SU-DHL-6 (cell line): ENCODE results near the gene PTH1R.

Experiments
- H2AFZ ChIP-seq: fragments of 200-600 bp; sonication (generic); 2 replicates; pipeline ENCODE4 v1.6.1; 2014; ENCODE audit warnings: low read depth, mild to moderate bottlenecking, moderate library complexity, mixed read lengths, antibody characterized with exemption, low read length; ENCODE audit not compliant: severe bottlenecking
- H3F3A ChIP-seq: fragments of 200-600 bp; shearing (Covaris generic); 2 replicates; pipeline ENCODE4 v1.6.0; 2016; ENCODE audit warnings: antibody characterized with exemption, mild to moderate bottlenecking; ENCODE audit not compliant: insufficient read depth
- H3K27ac ChIP-seq: fragments of 200-600 bp; sonication (generic); 2 replicates; pipeline ENCODE4 v1.5.1; 2016; ENCODE audit warnings: low read depth, mild to moderate bottlenecking, low read length, moderate library complexity, mixed read lengths
- H3K27me3 ChIP-seq: fragments of 200-600 bp; sonication (generic), shearing (Covaris generic); 2 replicates; pipeline ENCODE4 v1.6.0; 2014; ENCODE audit warnings: mild to moderate bottlenecking, low read length
- H3K36me3 ChIP-seq: fragments of 200-600 bp; sonication (generic); 2 replicates; pipeline ENCODE4 v1.6.1; 2014; ENCODE audit warnings: mild to moderate bottlenecking, low read length, mixed read lengths
- H3K4me2 ChIP-seq: fragments of 300-600, 200-600 bp; shearing (Covaris generic), sonication (generic); 2 replicates; pipeline ENCODE4 v1.6.0; 2014; ENCODE audit warnings: low read length, low read depth, mild to moderate bottlenecking; ENCODE audit not compliant: poor library complexity, severe bottlenecking
- H3K4me3 ChIP-seq: fragments of 200-600 bp; sonication (generic); 2 replicates; pipeline ENCODE4 v1.5.1; 2014; ENCODE audit warnings: antibody characterized with exemption, low read length, mild to moderate bottlenecking, mixed read lengths; ENCODE audit not compliant: insufficient read depth, poor library complexity, severe bottlenecking
- H3K79me2 ChIP-seq: fragments of 200-600 bp; sonication (generic); 2 replicates; pipeline ENCODE4 v1.6.1; 2014; ENCODE audit warnings: mild to moderate bottlenecking, low read length, moderate library complexity; ENCODE audit not compliant: insufficient read depth
- H3K9ac ChIP-seq: fragments of 200-600 bp; sonication (generic); 2 replicates; pipeline ENCODE4 v1.7.0; 2014; ENCODE audit warnings: mild to moderate bottlenecking, low read length
- H3K9me2 ChIP-seq: fragments of 200-600 bp; sonication (generic); replicated peaks from 2 replicates; pipeline ENCODE4 v1.6.1; 2014; ENCODE audit warnings: low read length; ENCODE audit not compliant: insufficient read depth
- H3K9me3 ChIP-seq: fragments of 200-600 bp; sonication (generic); 2 replicates; pipeline ENCODE4 v1.6.1; 2014; ENCODE audit warnings: low read length, mixed read lengths; ENCODE audit not compliant: insufficient read depth
- H4K20me1 ChIP-seq: fragments of 200-600 bp; sonication (generic); 2 replicates; pipeline ENCODE4 v1.6.1; 2014; ENCODE audit warnings: low read depth, mild to moderate bottlenecking, antibody characterized with exemption, low read length, moderate library complexity, mixed read lengths
- EZH2phosphoT487 ChIP-seq: fragments of 200-600 bp; sonication (generic), shearing (Covaris generic); conservative IDR thresholded peaks from 2 replicates; pipeline ENCODE4 v1.6.1; 2018; ENCODE audit warnings: mild to moderate bottlenecking, antibody characterized with exemption, low read length, moderate library complexity, mixed read lengths
- TF ChIP-seq, protein P1 (sequence below): fragments of 200-600 bp; sonication (generic); IDR thresholded peaks from one replicate; pipeline ENCODE4 v1.5.1; 2017; ENCODE audit warnings: antibody characterized with exemption, mild to moderate bottlenecking, low read length, moderate library complexity; ENCODE audit not compliant: insufficient read depth, poor library complexity, severe bottlenecking

PTH1R gene

DNA sequence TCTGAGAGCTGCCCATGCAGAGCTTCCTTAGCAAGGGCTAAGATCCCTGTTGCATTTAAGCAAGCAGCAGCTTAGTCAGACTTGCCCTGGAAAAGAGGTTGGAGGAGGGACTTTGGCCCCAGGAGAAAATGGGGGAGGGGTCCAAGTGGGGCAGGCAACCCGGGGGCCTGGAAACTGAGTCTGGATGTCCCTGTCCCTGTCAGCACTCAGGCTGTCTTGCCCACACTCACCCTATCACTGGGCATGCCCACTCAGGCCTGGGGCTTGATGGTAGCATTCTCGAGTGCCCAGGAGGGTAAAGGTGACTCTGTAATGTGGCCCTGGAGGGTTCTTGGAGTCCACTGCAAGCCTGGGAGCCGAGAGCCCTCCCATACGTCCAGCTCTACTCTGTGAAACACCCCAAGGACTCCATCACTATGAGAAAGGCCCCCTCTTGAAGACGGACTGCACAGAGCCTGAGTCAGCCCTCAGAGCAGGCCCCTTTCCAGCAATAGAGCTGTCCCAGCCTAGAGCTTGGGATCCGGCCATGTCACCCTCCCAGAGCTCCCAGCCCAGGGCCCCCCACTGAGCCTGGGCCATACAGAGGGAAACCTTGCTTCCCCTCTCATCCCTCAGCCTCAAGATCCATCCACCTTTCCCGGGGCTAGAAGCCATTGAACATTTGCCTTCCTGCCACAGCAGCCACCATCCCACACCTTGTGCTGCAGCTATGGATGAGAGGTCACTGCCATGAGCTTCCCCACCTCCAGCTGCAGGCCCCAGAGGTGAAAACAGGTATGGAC lies 27.6 kb upstream of the PTH1R start:
- Histone ChIP-seq H4K20me1 (no peaks in the 10 kb centered on the region), H2AFZ (no peak overlapping the region), H3K9me3 (no peaks in the 10 kb centered on the region), H3K9ac (no peak overlapping the region), H3K4me2 (no peak overlapping the region), H3K27ac (no peak overlapping the region), H3K9me2 (no peaks in the 10 kb centered on the region), H3F3A (no peaks in the 10 kb centered on the region), H3K4me3 (no peak overlapping the region), H3K79me2 (no peaks in the 10 kb centered on the region), H3K27me3 (no peaks in the 10 kb centered on the region), H3K36me3 (no peaks in the 10 kb centered on the region)
- no peak for TF ChIP-seq EZH2phosphoT487
- TF ChIP-seq, protein P1, sequence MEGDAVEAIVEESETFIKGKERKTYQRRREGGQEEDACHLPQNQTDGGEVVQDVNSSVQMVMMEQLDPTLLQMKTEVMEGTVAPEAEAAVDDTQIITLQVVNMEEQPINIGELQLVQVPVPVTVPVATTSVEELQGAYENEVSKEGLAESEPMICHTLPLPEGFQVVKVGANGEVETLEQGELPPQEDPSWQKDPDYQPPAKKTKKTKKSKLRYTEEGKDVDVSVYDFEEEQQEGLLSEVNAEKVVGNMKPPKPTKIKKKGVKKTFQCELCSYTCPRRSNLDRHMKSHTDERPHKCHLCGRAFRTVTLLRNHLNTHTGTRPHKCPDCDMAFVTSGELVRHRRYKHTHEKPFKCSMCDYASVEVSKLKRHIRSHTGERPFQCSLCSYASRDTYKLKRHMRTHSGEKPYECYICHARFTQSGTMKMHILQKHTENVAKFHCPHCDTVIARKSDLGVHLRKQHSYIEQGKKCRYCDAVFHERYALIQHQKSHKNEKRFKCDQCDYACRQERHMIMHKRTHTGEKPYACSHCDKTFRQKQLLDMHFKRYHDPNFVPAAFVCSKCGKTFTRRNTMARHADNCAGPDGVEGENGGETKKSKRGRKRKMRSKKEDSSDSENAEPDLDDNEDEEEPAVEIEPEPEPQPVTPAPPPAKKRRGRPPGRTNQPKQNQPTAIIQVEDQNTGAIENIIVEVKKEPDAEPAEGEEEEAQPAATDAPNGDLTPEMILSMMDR = no peak

DNA sequence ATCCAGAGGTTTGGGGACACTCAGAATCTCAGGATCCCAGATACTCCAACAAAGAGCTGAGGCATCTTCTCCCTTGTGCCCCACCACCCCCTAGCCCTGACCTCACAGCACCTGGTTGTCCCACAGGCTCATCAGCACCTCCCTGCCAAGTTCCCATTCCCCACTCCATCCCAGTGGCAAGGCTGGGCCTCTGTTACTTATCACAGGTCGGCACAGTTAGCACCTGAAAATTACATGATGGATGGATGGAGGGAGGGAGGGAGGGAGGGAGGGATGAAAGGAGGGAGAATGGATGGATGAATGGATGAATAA lies 27.1 kb upstream of the PTH1R start:
- Histone ChIP-seq H3K36me3 (no peaks in the 10 kb centered on the region), H3K9me2 (no peaks in the 10 kb centered on the region), H3K27ac (no peak overlapping the region), H3K79me2 (no peaks in the 10 kb centered on the region), H3K9ac (no peak overlapping the region), H3K4me2 (no peak overlapping the region), H3K4me3 (no peak overlapping the region), H4K20me1 (no peaks in the 10 kb centered on the region), H3K9me3 (no peaks in the 10 kb centered on the region), H2AFZ (no peak overlapping the region), H3F3A (no peaks in the 10 kb centered on the region), H3K27me3 (no peaks in the 10 kb centered on the region)
- TF ChIP-seq, protein P1 = no peak
- no peak for TF ChIP-seq EZH2phosphoT487

DNA sequence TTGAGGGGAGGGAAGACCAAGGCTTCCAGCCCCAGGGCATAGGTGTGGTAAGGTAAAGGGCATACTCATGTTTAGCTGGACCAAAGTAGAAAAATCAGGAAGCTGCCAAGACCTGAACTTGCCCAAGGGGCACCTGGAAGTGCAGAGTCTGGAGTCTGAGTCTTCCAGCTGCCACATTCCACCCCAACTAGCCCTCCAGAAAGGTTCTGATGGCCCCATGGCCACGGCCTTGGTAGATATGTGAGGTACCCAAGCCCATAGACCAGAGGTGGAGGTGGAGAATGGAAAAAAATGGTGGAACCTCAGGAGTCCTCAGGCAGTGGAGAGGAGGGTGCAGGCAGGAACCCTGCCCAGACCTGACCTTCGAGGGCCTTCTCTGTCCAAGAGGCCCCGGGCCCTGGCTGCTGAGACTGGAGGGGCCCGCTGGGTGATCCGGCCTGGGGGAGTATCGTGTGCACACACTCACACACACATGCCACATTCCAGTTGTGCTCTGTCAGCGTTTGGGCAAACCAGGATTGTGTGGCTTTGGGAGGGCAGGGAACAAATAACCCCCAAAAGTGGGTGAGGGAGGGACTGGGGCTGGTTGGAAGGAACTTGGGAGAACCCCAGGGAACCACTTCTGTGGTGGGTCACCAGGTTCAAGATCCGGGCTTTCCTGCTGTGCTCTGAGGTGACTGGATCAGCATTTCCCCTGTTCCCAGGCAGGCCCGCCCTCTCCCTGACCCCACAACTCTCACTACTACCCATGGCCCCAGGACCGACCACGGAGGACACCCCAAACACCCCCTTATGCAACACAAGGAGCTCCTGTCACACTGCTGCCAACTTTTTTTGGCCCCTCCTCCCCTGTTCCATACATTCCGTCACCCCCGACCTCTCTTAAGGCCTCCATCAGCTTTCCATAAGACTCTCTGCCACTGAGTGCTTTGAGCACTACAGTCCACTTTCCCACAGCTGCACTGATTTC lies 25.9 kb upstream of the PTH1R start:
- H3K27me3 ChIP-seq = no peaks in the 10 kb centered on the region
- no peak overlapping the region for H3K9ac ChIP-seq
- no peaks in the 10 kb centered on the region for H3K79me2 ChIP-seq
- H3K4me3 ChIP-seq = no peak overlapping the region
- H4K20me1 ChIP-seq = no peaks in the 10 kb centered on the region
- no peaks in the 10 kb centered on the region for H3F3A ChIP-seq
- TF ChIP-seq, protein P1 = no peak
- no peak for TF ChIP-seq EZH2phosphoT487
- no peaks in the 10 kb centered on the region for H3K9me2 ChIP-seq
- no peak overlapping the region for H3K4me2 ChIP-seq
- no peaks in the 10 kb centered on the region for H3K9me3 ChIP-seq
- H3K36me3 ChIP-seq = no peaks in the 10 kb centered on the region
- no peak overlapping the region for H3K27ac ChIP-seq
- H2AFZ ChIP-seq = no peak overlapping the region
